ENCODE data around the gene TATDN3. TPM values are rescaled to one million over a fixed set of nuclear protein-coding genes. Genes with fewer than 3 reads are reported as not detected.

The TATDN3 gene
- total RNA-seq, 1 donor from 2014 or later, result 12.1 TPM

DNA sequence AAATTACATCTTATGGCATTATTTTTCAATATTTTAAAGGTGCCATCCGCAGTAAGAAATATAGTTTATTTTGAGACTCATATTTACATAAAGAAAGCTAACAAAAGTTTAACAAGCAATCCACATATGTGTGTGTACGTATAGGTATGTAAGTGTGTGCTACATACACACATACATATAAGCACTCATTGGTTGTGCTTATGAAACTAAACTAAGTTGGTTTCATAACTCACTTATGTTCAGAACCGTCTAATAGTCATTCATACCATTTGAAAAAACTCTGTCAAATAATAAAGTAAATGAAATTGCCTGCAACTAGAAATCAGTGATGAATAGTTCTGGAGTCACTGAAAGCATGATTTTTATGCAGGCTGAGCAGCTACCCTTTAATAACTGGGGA lies 14.1 kb downstream of the TATDN3 start:
- Mint-ChIP-seq H3K36me3 (ENCODE audit: insufficient read depth) (peaks cover 12% of the 10 kb centered on the region), H3K27me3 (no peaks in the 10 kb centered on the region), H3K27ac (no peak overlapping the region), H3K9me3 (ENCODE audit: low read depth) (no peaks in the 10 kb centered on the region), H3K4me1 (ENCODE audit: low read depth) (no peaks in the 10 kb centered on the region), H3K4me3 (ENCODE audit: low read depth) (no peak overlapping the region)
- TF ChIP-seq, protein P1, sequence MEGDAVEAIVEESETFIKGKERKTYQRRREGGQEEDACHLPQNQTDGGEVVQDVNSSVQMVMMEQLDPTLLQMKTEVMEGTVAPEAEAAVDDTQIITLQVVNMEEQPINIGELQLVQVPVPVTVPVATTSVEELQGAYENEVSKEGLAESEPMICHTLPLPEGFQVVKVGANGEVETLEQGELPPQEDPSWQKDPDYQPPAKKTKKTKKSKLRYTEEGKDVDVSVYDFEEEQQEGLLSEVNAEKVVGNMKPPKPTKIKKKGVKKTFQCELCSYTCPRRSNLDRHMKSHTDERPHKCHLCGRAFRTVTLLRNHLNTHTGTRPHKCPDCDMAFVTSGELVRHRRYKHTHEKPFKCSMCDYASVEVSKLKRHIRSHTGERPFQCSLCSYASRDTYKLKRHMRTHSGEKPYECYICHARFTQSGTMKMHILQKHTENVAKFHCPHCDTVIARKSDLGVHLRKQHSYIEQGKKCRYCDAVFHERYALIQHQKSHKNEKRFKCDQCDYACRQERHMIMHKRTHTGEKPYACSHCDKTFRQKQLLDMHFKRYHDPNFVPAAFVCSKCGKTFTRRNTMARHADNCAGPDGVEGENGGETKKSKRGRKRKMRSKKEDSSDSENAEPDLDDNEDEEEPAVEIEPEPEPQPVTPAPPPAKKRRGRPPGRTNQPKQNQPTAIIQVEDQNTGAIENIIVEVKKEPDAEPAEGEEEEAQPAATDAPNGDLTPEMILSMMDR (IDR thresholded peaks at IDR 0.05; ENCODE audit: unreplicated experiment), result no peak
- no peak for DNase-seq (ENCODE audit: low spot score, unreplicated experiment)

DNA sequence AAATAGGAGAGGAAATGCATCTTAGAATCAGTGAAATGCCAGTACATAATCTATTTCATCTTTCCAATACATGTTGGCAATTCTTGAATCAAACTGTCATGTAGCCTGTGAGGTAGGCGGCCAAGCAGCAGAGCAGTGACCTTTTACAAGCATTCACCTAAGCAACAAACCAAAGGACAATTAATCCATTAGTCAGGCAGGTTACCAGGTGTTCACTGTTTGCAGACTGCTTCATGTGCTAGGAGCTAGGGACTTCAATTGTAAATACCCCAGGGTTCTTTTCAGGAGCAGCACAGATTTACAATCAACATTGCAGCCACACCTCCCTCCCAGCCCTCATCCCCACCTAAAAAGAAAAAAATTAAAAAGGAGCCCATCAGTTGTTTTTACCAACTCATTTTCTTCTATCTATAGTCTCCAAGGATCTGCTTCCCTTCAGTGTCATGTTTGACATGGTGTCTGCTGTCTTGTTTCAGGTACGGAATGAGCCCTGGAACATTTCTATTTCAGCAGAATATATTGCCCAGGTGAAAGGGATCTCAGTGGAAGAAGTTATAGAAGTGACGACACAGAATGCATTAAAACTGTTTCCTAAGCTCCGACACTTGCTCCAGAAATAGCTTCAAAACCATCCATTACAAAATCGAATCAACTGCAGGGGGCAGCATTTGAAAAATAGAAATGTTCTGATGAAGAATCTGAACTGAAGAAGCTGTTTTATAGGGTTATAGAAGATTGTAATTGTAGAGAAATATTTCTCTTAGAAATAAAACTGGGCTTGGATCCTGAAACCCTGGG lies 23.0 kb downstream of the TATDN3 start:
- Mint-ChIP-seq H3K9me3 (ENCODE audit: low read depth) (no peaks in the 10 kb centered on the region), H3K4me1 (ENCODE audit: low read depth) (peaks cover 22% of the 10 kb centered on the region), H3K27me3 (no peaks in the 10 kb centered on the region), H3K36me3 (ENCODE audit: insufficient read depth) (no peaks in the 10 kb centered on the region), H3K27ac (peak overlapping the region; percentile 85), H3K4me3 (ENCODE audit: low read depth) (no peak overlapping the region)
- DNase-seq (ENCODE audit: low spot score, unreplicated experiment), result peak; percentile 9
- TF ChIP-seq, protein P1 (IDR thresholded peaks at IDR 0.05; ENCODE audit: unreplicated experiment), result peak; percentile 49

DNA sequence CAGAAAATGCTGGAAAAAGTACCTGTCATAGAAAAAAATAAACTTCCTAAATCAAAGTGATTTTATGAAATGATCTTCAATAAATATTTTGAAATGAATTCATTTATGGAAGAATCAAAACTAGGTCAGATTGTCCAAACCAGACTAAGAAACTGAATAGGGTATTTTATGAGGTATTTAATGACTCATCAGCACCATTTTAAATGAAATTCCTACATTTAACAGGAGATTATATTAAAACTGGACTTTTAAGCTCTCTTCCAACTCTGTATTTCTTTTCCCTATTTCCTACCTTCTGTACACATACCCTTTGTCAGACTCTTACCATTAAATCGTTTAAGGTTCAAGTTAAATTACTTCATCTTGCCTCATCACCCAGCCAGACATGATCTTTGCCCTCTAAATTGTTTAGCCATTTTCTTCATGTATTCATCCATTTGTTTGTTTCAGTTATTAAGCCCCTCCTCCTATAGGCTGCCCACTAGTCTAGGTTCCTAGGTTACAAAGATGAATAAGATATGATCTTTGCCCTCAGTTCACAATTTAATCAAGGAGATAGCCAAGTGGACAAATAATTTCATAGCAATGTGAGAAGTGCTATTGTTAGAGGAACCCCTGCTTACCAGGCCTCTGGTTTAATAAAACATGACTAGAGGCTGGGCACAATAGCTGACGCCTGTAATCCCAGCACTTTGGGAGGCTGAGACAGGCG lies 25.0 kb downstream of the TATDN3 start:
- no peaks in the 10 kb centered on the region for H3K27me3 Mint-ChIP-seq
- H3K9me3 Mint-ChIP-seq (ENCODE audit: low read depth), result no peaks in the 10 kb centered on the region
- peaks cover 23% of the 10 kb centered on the region for H3K4me1 Mint-ChIP-seq (ENCODE audit: low read depth)
- H3K36me3 Mint-ChIP-seq (ENCODE audit: insufficient read depth), result no peaks in the 10 kb centered on the region
- H3K4me3 Mint-ChIP-seq (ENCODE audit: low read depth), result no peak overlapping the region
- no peak for DNase-seq (ENCODE audit: low spot score, unreplicated experiment)
- H3K27ac Mint-ChIP-seq, result peak overlapping the region; percentile 60
- TF ChIP-seq, protein P1 (IDR thresholded peaks at IDR 0.05; ENCODE audit: unreplicated experiment), result no peak

DNA sequence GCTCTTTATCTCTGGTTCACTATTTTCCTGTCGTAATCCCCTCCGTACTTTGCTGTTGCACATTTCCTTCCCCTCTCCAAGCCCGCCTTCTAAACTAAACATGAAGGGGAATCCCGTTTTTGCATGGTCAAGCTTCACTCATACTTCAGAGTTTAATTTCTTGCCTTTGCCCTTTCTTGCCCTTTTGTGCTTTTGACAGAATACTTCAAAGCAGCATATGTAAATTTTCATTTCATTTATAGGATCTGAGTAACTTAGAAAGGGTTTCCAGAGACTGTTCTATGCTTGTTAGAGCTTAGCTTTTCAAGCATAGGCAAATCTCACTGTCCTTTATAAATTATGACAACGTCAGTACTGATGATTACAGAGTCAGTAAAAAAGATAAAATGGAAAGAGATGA lies 28.0 kb downstream of the TATDN3 start:
- no peak overlapping the region for H3K27ac Mint-ChIP-seq
- H3K9me3 Mint-ChIP-seq (ENCODE audit: low read depth), result peaks cover 4% of the 10 kb centered on the region
- peaks cover 22% of the 10 kb centered on the region for H3K4me1 Mint-ChIP-seq (ENCODE audit: low read depth)
- no peaks in the 10 kb centered on the region for H3K27me3 Mint-ChIP-seq
- DNase-seq (ENCODE audit: low spot score, unreplicated experiment), result no peak
- no peak overlapping the region for H3K4me3 Mint-ChIP-seq (ENCODE audit: low read depth)
- TF ChIP-seq, protein P1 (IDR thresholded peaks at IDR 0.05; ENCODE audit: unreplicated experiment), result no peak
- H3K36me3 Mint-ChIP-seq (ENCODE audit: insufficient read depth), result peaks cover 5% of the 10 kb centered on the region

- peaks cover 7% of the 10 kb centered on the region for H3K36me3 Mint-ChIP-seq (ENCODE audit: insufficient read depth)
- TF ChIP-seq, protein P1 (IDR thresholded peaks at IDR 0.05; ENCODE audit: unreplicated experiment), result no peak
- H3K4me3 Mint-ChIP-seq (ENCODE audit: low read depth), result no peak overlapping the region
- H3K27me3 Mint-ChIP-seq, result no peaks in the 10 kb centered on the region
- H3K9me3 Mint-ChIP-seq (ENCODE audit: low read depth), result peaks cover 10% of the 10 kb centered on the region
- DNase-seq (ENCODE audit: low spot score, unreplicated experiment), result no peak
- peaks cover 17% of the 10 kb centered on the region for H3K4me1 Mint-ChIP-seq (ENCODE audit: low read depth)
- no peak overlapping the region for H3K27ac Mint-ChIP-seq
These were observed 29.3 kb downstream of the TATDN3 start for GRCh38 chr1:212820969-212821368.
